SK-N-MC (cell line): ENCODE measurements around the gene AKR1C4.

Experiments used
- EZH2 ChIP-seq: fragments of 200-600 bp; sonication (generic); IDR thresholded peaks from one replicate; pipeline ENCODE4 v1.6.1; 2017; ENCODE audit warnings: antibody characterized with exemption
- FOXP2 ChIP-seq: optimal IDR thresholded peaks from 2 replicates; pipeline ENCODE3; 2011; ENCODE audit warnings: mild to moderate bottlenecking, moderate library complexity; ENCODE audit not compliant: insufficient read depth; ENCODE audit errors: extremely low read length, control extremely low read depth
- POLR2AphosphoS5 ChIP-seq: IDR thresholded peaks from 2 replicates; pipeline ENCODE4 v1.6.1; 2012; ENCODE audit warnings: mild to moderate bottlenecking, low read depth, low read length, borderline replicate concordance

DNA sequence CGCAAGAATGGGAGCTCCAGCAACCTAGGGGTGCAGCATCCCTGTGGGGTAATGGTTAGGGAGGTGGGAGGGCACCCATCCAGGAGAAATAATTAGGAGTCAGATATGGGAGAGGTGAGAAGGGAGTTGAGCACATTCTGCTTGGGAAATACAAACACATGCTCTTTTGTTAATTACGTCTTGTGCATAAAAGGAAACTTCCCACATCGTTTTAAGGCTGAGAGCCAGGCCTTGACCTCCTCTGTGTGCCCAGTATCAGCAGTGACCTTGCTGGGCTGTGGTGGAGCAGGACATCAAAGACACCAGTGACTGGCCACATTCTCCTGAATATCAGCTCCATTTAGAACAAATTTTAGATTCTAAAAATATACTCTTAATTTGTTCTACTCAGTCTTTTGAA, 22.6 kb downstream of the AKR1C4 start:
- no peak for TF ChIP-seq POLR2AphosphoS5
- TF ChIP-seq EZH2 = no peak
- no peak for TF ChIP-seq FOXP2
